Measurements from ENCODE around the gene RASAL2.
"Not testable (repeated sequence)": the region's sequence is repeated elsewhere in the genome, so short reads cannot be mapped to it uniquely, and the experiment has no call there.

Gene RASAL2

GRCh38 chr1:178241057-178241456 lies 147.2 kb downstream of the RASAL2 start:
- no peak for DNase-seq

- no peak for DNase-seq
These were observed 147.9 kb downstream of the RASAL2 start for GRCh38 chr1:178241837-178242236.

- DNase-seq: no peak
These were observed 149.2 kb downstream of the RASAL2 start for GRCh38 chr1:178243119-178243518.

- DNase-seq: no peak
These were observed 150.0 kb downstream of the RASAL2 start for GRCh38 chr1:178243890-178244289.

- not testable (repeated sequence) for DNase-seq
These were observed 154.4 kb downstream of the RASAL2 start for GRCh38 chr1:178248284-178248683.

GRCh38 chr1:178253581-178253980 lies 159.7 kb downstream of the RASAL2 start:
- DNase-seq: not testable (repeated sequence)

- DNase-seq: no peak
These were observed 160.5 kb downstream of the RASAL2 start for GRCh38 chr1:178254433-178254832.

- DNase-seq: no peak
These were observed 164.6 kb downstream of the RASAL2 start for GRCh38 chr1:178258536-178258935.

- DNase-seq: no peak
These were observed 168.2 kb downstream of the RASAL2 start for GRCh38 chr1:178262120-178262500.

- DNase-seq: no peak
These were observed 169.4 kb downstream of the RASAL2 start for GRCh38 chr1:178263341-178263740.

GRCh38 chr1:178266113-178266512 lies 172.2 kb downstream of the RASAL2 start:
- no peak for DNase-seq

GRCh38 chr1:178266619-178267066 lies 172.7 kb downstream of the RASAL2 start:
- DNase-seq: no peak

- no peak for DNase-seq
These were observed 173.8 kb downstream of the RASAL2 start for GRCh38 chr1:178267646-178268094.

- no peak for DNase-seq
These were observed 177.6 kb downstream of the RASAL2 start for GRCh38 chr1:178271471-178271870.

GRCh38 chr1:178273707-178274410 lies 180.0 kb downstream of the RASAL2 start:
- DNase-seq: no peak

- no peak for DNase-seq
These were observed 181.1 kb downstream of the RASAL2 start for GRCh38 chr1:178275049-178275448.

- DNase-seq: no peak
These were observed 181.6 kb downstream of the RASAL2 start for GRCh38 chr1:178275553-178275952.

- DNase-seq: no peak
These were observed 184.1 kb downstream of the RASAL2 start for GRCh38 chr1:178277793-178278530.

GRCh38 chr1:178278916-178279686 lies 185.2 kb downstream of the RASAL2 start:
- no peak for DNase-seq

GRCh38 chr1:178282949-178283367 lies 189.1 kb downstream of the RASAL2 start:
- DNase-seq: no peak

- no peak for DNase-seq
These were observed 189.5 kb downstream of the RASAL2 start for GRCh38 chr1:178283409-178283808.

GRCh38 chr1:178284058-178284457 lies 190.2 kb downstream of the RASAL2 start:
- DNase-seq: no peak

- DNase-seq: no peak
These were observed 197.3 kb downstream of the RASAL2 start for GRCh38 chr1:178291166-178291565.
